ENCODE results near the gene EGLN2.
"Not testable (repeated sequence)": the region's sequence is repeated elsewhere in the genome, so short reads cannot be mapped to it uniquely, and the experiment has no call there.

EGLN2 gene

GRCh38 chr19:40827386-40828247 lies 28.6 kb downstream of the EGLN2 start:
- no peaks in the 10 kb centered on the region for H3K79me2 ChIP-seq (ENCODE audit: insufficient read depth, low read length)
- H3K9me2 ChIP-seq (ENCODE audit: low read depth, low read length): no peaks in the 10 kb centered on the region
- no peaks in the 10 kb centered on the region for H3F3A ChIP-seq (ENCODE audit: insufficient read depth, low read length)
- no peak overlapping the region for H3K4me2 ChIP-seq (ENCODE audit: low read length)
- H3K9me3 ChIP-seq (ENCODE audit: low read length): no peaks in the 10 kb centered on the region
- H3K27ac ChIP-seq (ENCODE audit: low read depth, low read length, poor library complexity, severe bottlenecking): no peak overlapping the region
- peaks cover 5% of the 10 kb centered on the region for H3K4me1 ChIP-seq (ENCODE audit: insufficient read depth, low read length, severe bottlenecking)
- H2AFZ ChIP-seq (ENCODE audit: low read length): no peak overlapping the region
- no peak overlapping the region for H3K4me3 ChIP-seq (ENCODE audit: low read depth, low read length, poor library complexity, severe bottlenecking)
- H3K27me3 ChIP-seq (ENCODE audit: insufficient read depth, low read length): no peaks in the 10 kb centered on the region
- peaks cover 6% of the 10 kb centered on the region for H3K36me3 ChIP-seq (ENCODE audit: insufficient read depth, low read length)
- no peaks in the 10 kb centered on the region for H4K20me1 ChIP-seq (ENCODE audit: insufficient read depth, low read length)
- TF ChIP-seq CTCF (IDR thresholded peaks at IDR 0.05; ENCODE audit: low read length) (no peak), EZH2 (IDR thresholded peaks at IDR 0.05; ENCODE audit: borderline replicate concordance, low read length) (no peak)
- no peak overlapping the region for H3K9ac ChIP-seq (ENCODE audit: low read length)

- H3K27me3 ChIP-seq (ENCODE audit: insufficient read depth, low read length): no peaks in the 10 kb centered on the region
- H3F3A ChIP-seq (ENCODE audit: insufficient read depth, low read length): no peaks in the 10 kb centered on the region
- no peak overlapping the region for H2AFZ ChIP-seq (ENCODE audit: low read length)
- H3K4me1 ChIP-seq (ENCODE audit: insufficient read depth, low read length, severe bottlenecking): no peaks in the 10 kb centered on the region
- H3K27ac ChIP-seq (ENCODE audit: low read depth, low read length, poor library complexity, severe bottlenecking): no peak overlapping the region
- no peak for TF ChIP-seq CTCF (IDR thresholded peaks at IDR 0.05; ENCODE audit: low read length)
- no peak for TF ChIP-seq EZH2 (IDR thresholded peaks at IDR 0.05; ENCODE audit: borderline replicate concordance, low read length)
- no peak overlapping the region for H3K9ac ChIP-seq (ENCODE audit: low read length)
- H3K9me2 ChIP-seq (ENCODE audit: low read depth, low read length): no peaks in the 10 kb centered on the region
- H3K79me2 ChIP-seq (ENCODE audit: insufficient read depth, low read length): no peaks in the 10 kb centered on the region
- no peak overlapping the region for H3K4me3 ChIP-seq (ENCODE audit: low read depth, low read length, poor library complexity, severe bottlenecking)
- H4K20me1 ChIP-seq (ENCODE audit: insufficient read depth, low read length): no peaks in the 10 kb centered on the region
- peaks cover 6% of the 10 kb centered on the region for H3K36me3 ChIP-seq (ENCODE audit: insufficient read depth, low read length)
- no peaks in the 10 kb centered on the region for H3K9me3 ChIP-seq (ENCODE audit: low read length)
- H3K4me2 ChIP-seq (ENCODE audit: low read length): no peak overlapping the region
Measured at GRCh38 chr19:40829205-40829604, 30.2 kb downstream of the EGLN2 start.

GRCh38 chr19:40830741-40831140 lies 31.8 kb downstream of the EGLN2 start:
- H3K9ac ChIP-seq (ENCODE audit: low read length); H3K4me1 ChIP-seq (ENCODE audit: insufficient read depth, low read length, severe bottlenecking); H3F3A ChIP-seq (ENCODE audit: insufficient read depth, low read length); H3K27ac ChIP-seq (ENCODE audit: low read depth, low read length, poor library complexity, severe bottlenecking); H2AFZ ChIP-seq (ENCODE audit: low read length); H3K4me3 ChIP-seq (ENCODE audit: low read depth, low read length, poor library complexity, severe bottlenecking); H3K9me3 ChIP-seq (ENCODE audit: low read length); H3K9me2 ChIP-seq (ENCODE audit: low read depth, low read length); H4K20me1 ChIP-seq (ENCODE audit: insufficient read depth, low read length); H3K4me2 ChIP-seq (ENCODE audit: low read length); H3K27me3 ChIP-seq (ENCODE audit: insufficient read depth, low read length); H3K79me2 ChIP-seq (ENCODE audit: insufficient read depth, low read length); H3K36me3 ChIP-seq (ENCODE audit: insufficient read depth, low read length): not testable (repeated sequence)
